Endothelial cell (in vitro differentiated cells): ENCODE results near the gene SKAP1. TPM values are rescaled to one million over a fixed set of nuclear protein-coding genes. Genes with fewer than 3 reads are reported as not detected.
"Not testable (repeated sequence)": the region's sequence is repeated elsewhere in the genome, so short reads cannot be mapped to it uniquely, and the experiment has no call there.

ENCODE experiments used
- DNase-seq: peaks from one replicate; pipeline ENCODE4 v3.0.0; 2021; ENCODE audit warnings: low spot score
- H3K27ac Mint-ChIP-seq: one replicate; pipeline ENCODE4 v1.8.0; 2021; ENCODE audit warnings: mixed read lengths, inconsistent platforms; ENCODE audit not compliant: unreplicated experiment
- H3K27me3 Mint-ChIP-seq: one replicate; pipeline ENCODE4 v1.8.0; 2021; ENCODE audit warnings: mild to moderate bottlenecking, moderate library complexity, mixed read lengths, inconsistent platforms; ENCODE audit not compliant: unreplicated experiment
- H3K36me3 Mint-ChIP-seq: one replicate; pipeline ENCODE4 v1.8.0; 2021; ENCODE audit warnings: mild to moderate bottlenecking, low read depth, mixed read lengths, inconsistent platforms; ENCODE audit not compliant: unreplicated experiment
- H3K4me1 Mint-ChIP-seq: one replicate; pipeline ENCODE4 v1.8.0; 2021; ENCODE audit warnings: mild to moderate bottlenecking, mixed read lengths, inconsistent platforms; ENCODE audit not compliant: unreplicated experiment
- H3K4me3 Mint-ChIP-seq: one replicate; pipeline ENCODE4 v1.8.0; 2021; ENCODE audit warnings: mild to moderate bottlenecking, mixed read lengths, inconsistent platforms; ENCODE audit not compliant: unreplicated experiment
- H3K9me3 Mint-ChIP-seq: one replicate; pipeline ENCODE4 v1.8.0; 2021; ENCODE audit warnings: mixed read lengths, inconsistent platforms; ENCODE audit not compliant: unreplicated experiment
- total RNA-seq: library from RNA; stranded (reverse); fragmentation: NEBNext Ultra II Directional; extraction: Animal tissue kit (Norgen Biotek cat#: 25700); gene quantifications from one replicate; pipeline ENCODE4 v1.2.1, GENCODE V29; 2021; ENCODE audit not compliant: unreplicated experiment
- TF ChIP-seq, protein P1 (sequence below): fragments of 200-600 bp; sonication (generic); IDR thresholded peaks from one replicate; pipeline ENCODE4 v1.5.0; 2021; ENCODE audit warnings: antibody characterized with exemption; ENCODE audit not compliant: unreplicated experiment

SKAP1 gene
- total RNA-seq, 1 donor from 2014 or later, result 2.1 TPM

DNA sequence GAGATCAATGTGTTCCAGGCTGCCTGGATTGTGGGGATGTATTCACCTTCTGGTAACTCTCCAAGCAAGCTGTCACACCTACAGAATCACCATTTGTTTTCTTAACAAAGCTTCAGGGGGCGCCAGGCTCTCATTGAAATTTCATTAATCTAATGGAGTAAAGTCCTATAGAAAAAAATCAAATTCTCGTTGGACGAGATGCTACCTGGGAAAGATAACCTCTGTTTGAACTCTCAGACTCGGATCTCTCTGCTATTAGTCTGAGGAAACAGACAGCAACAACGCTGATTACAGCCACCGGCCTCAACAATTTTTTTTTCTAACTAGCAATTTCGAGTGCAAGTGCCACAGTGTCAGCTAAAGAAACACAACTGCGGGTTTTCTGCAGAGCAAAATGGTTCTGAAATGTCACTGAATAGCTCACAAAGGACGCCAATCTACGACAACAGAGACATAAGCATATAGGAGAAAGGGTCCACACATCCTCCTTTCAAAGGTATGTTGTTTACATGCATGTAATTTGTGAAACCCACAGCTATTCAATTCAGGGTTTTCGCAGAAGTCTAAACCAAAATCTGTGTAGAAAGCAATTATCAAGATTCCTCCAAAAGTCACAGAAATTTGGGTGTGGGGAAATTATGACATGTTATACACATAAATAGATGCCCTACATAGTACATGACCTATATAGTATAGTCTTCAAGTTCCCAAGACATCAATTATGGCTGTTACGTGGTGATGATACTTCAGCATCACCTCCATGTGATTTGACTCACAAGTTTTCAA is 135.8 kb downstream of the SKAP1 start:
- Mint-ChIP-seq H3K27ac (no peak overlapping the region), H3K4me1 (peaks cover 12% of the 10 kb centered on the region)
- DNase-seq, result no peak

DNA sequence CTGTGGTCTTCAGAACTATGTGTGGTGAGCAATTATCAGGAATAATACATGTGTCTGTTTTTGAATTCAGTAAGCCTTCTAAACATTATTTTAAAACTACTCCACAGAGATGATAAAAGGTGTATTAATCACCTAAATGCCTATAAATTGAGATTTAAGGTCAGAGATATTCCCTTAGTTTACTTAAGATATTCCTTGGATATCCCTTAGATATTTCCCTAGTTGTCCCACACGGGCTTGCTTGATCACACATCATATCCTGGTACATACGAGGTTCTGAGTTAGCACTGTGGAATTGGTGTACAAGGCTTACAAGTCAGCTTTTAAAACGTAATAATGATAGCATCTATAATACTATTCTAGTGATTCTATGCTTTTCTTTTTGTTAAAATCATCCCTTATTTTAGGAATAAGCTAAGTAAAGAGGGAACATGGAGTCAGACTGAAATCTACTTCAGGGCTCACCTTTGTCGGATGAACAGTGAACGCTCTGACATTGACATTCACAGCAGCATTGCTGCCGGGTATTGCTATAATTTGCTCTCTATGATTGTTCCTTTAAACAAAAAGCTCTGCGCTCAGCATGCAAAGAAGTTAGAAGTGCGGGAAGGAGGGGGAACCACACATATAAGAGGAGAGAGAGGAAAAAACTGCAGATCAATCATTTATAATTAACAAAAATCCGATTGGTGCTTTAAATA is 136.5 kb downstream of the SKAP1 start:
- H3K4me3 Mint-ChIP-seq, result no peak overlapping the region
- DNase-seq, result no peak
- no peak overlapping the region for H3K27ac Mint-ChIP-seq
- H3K36me3 Mint-ChIP-seq, result no peaks in the 10 kb centered on the region
- no peaks in the 10 kb centered on the region for H3K9me3 Mint-ChIP-seq
- TF ChIP-seq, protein P1, sequence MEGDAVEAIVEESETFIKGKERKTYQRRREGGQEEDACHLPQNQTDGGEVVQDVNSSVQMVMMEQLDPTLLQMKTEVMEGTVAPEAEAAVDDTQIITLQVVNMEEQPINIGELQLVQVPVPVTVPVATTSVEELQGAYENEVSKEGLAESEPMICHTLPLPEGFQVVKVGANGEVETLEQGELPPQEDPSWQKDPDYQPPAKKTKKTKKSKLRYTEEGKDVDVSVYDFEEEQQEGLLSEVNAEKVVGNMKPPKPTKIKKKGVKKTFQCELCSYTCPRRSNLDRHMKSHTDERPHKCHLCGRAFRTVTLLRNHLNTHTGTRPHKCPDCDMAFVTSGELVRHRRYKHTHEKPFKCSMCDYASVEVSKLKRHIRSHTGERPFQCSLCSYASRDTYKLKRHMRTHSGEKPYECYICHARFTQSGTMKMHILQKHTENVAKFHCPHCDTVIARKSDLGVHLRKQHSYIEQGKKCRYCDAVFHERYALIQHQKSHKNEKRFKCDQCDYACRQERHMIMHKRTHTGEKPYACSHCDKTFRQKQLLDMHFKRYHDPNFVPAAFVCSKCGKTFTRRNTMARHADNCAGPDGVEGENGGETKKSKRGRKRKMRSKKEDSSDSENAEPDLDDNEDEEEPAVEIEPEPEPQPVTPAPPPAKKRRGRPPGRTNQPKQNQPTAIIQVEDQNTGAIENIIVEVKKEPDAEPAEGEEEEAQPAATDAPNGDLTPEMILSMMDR, result no peak
- peaks cover 2% of the 10 kb centered on the region for H3K27me3 Mint-ChIP-seq
- peaks cover 12% of the 10 kb centered on the region for H3K4me1 Mint-ChIP-seq

More for the DNA sequence above, 135.8 kb downstream of the SKAP1 start:
- Mint-ChIP-seq H3K27me3 (peaks cover 2% of the 10 kb centered on the region), H3K4me3 (no peak overlapping the region), H3K36me3 (no peaks in the 10 kb centered on the region), H3K9me3 (no peaks in the 10 kb centered on the region)
- TF ChIP-seq, protein P1, result no peak

DNA sequence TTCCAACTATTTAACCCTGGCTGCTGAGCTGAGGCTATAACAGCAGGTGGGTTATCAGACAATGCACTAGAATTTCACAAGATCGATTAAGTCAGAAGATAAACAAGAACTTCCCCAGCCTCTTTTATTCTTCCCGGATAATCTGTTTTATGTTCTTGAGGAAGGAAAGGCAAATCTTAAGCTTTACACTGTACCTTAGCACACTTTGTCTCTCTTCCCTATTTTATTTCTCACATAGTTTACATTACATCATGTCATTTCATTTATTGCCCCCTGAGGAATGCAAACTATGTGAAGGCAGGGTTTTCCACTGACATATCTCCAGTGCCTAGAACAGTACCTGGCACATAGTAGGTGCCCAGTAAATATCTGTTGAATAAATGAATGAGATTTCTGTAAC is 139.6 kb downstream of the SKAP1 start:
- Mint-ChIP-seq H3K9me3 (no peaks in the 10 kb centered on the region), H3K4me3 (no peak overlapping the region), H3K27me3 (no peaks in the 10 kb centered on the region), H3K27ac (no peak overlapping the region), H3K36me3 (no peaks in the 10 kb centered on the region), H3K4me1 (peaks cover 6% of the 10 kb centered on the region)
- TF ChIP-seq, protein P1, result no peak
- DNase-seq, result no peak

DNA sequence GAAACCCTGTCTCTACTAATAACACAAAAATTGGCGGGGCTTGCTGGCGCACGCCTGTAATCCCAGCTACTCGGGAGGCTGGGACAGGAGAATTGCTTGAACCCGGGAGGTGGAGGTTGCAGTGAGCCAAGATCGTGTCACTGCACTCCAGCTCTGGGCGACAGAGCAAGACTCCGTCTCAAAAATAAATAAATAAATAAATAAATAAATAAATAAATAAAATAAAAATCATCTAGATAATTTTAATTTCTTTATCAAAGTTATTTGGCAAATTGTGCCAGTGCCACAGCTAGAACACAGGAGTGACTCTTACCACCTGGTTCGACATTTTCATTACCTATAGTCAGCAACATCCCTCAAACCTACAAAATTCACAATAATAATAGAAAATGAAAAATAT is 143.1 kb downstream of the SKAP1 start:
- not testable (repeated sequence) for H3K27me3 Mint-ChIP-seq

DNA sequence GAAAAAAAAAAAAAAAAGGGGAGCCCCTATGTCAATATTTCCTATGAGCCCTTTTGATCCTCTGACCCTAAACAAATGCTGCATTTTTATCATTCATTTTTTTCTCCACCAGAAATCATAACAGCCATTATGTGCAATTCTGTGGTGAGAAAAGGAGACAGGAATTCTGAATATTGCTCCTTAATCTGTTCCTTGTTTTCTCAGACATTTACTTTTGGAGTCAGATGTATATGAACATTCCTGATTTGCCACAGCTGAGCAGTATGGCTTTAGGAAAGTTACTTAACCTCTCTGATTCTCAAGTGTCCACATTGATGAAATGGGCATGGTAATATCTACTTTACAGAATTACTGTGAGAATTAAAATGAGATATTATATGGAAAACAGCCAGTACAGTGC is 144.4 kb downstream of the SKAP1 start:
- no peak overlapping the region for H3K4me3 Mint-ChIP-seq
- H3K4me1 Mint-ChIP-seq, result peaks cover 5% of the 10 kb centered on the region
- H3K27me3 Mint-ChIP-seq, result no peaks in the 10 kb centered on the region
- TF ChIP-seq, protein P1, result no peak
- H3K27ac Mint-ChIP-seq, result no peak overlapping the region
- H3K9me3 Mint-ChIP-seq, result no peaks in the 10 kb centered on the region
- no peak for DNase-seq
- H3K36me3 Mint-ChIP-seq, result no peaks in the 10 kb centered on the region

More for the DNA sequence above, 143.1 kb downstream of the SKAP1 start:
- DNase-seq, H3K4me1 Mint-ChIP-seq, H3K36me3 Mint-ChIP-seq, H3K9me3 Mint-ChIP-seq, H3K27ac Mint-ChIP-seq, H3K4me3 Mint-ChIP-seq: not testable (repeated sequence)
